OCI-LY3 (cell line): ENCODE data around the gene DISP3.

Source experiments
- H2AFZ ChIP-seq: fragments of 200-600, 300-600 bp; shearing (Covaris generic); 2 replicates; pipeline ENCODE4 v1.6.0; 2014; ENCODE audit warnings: antibody characterized with exemption, low read depth, low read length
- H3K27ac ChIP-seq: fragments of 200-600, 300-600 bp; sonication (generic); 2 replicates; pipeline ENCODE4 v1.5.1; 2014; ENCODE audit warnings: mild to moderate bottlenecking, low read length, moderate library complexity, mixed read lengths
- H3K27me3 ChIP-seq: fragments of 200-600, 300-600 bp; sonication (generic); 2 replicates; pipeline ENCODE4 v1.6.1; 2014; ENCODE audit warnings: low read depth, low read length, mixed read lengths
- H3K36me3 ChIP-seq: fragments of 200-600, 300-600 bp; sonication (generic); replicated peaks from 2 replicates; pipeline ENCODE3; 2014; ENCODE audit warnings: low read depth, low read length, mixed read lengths
- H3K4me1 ChIP-seq: fragments of 300-600, 200-600 bp; sonication (generic); 2 replicates; pipeline ENCODE4 v1.6.1; 2014; ENCODE audit warnings: low read length, mixed read lengths
- H3K4me2 ChIP-seq: fragments of 200-600, 300-600 bp; sonication (generic); 2 replicates; pipeline ENCODE4 v1.6.1; 2014; ENCODE audit warnings: low read length, mixed read lengths
- H3K4me3 ChIP-seq: fragments of 300-600, 200-600 bp; sonication (generic); 2 replicates; pipeline ENCODE4 v1.5.1; 2014; ENCODE audit warnings: antibody characterized with exemption, mild to moderate bottlenecking, low read length, moderate library complexity
- H3K79me2 ChIP-seq: fragments of 300-600, 200-600 bp; shearing (Covaris generic); 2 replicates; pipeline ENCODE4 v1.6.1; 2014; ENCODE audit warnings: mild to moderate bottlenecking, low read length, mixed read lengths
- H3K9ac ChIP-seq: fragments of 300-600, 200-600 bp; shearing (Covaris generic); 2 replicates; pipeline ENCODE4 v1.6.0; 2014; ENCODE audit warnings: mild to moderate bottlenecking, low read length, moderate library complexity
- H3K9me3 ChIP-seq: fragments of 200-600, 300-600 bp; shearing (Covaris generic); 2 replicates; pipeline ENCODE4 v1.6.1; 2014; ENCODE audit warnings: low read length, mixed read lengths; ENCODE audit not compliant: insufficient read depth
- H4K20me1 ChIP-seq: fragments of 200-600, 300-600 bp; sonication (generic); 2 replicates; pipeline ENCODE4 v1.6.1; 2016; ENCODE audit warnings: low read length, mixed read lengths; ENCODE audit not compliant: insufficient read depth
- CTCF ChIP-seq: fragments of 200-600, 300-600 bp; sonication (generic); IDR thresholded peaks from 2 replicates; pipeline ENCODE4 v1.5.1; 2014; ENCODE audit warnings: antibody characterized with exemption, low read length, low read depth
- EZH2phosphoT487 ChIP-seq: fragments of 200-600 bp; shearing (Covaris generic); IDR thresholded peaks from 2 replicates; pipeline ENCODE4 v1.6.1; 2018; ENCODE audit warnings: antibody characterized with exemption, mixed run types, low read depth

Gene DISP3

GRCh38 chr1:11471473-11471872 lies 7.5 kb upstream of the DISP3 start:
- H3K9me3 ChIP-seq, result no peaks in the 10 kb centered on the region
- H3K79me2 ChIP-seq, result no peaks in the 10 kb centered on the region
- H3K9ac ChIP-seq, result no peak overlapping the region
- no peaks in the 10 kb centered on the region for H3K4me1 ChIP-seq
- no peaks in the 10 kb centered on the region for H3K36me3 ChIP-seq
- no peak overlapping the region for H3K4me3 ChIP-seq
- no peak for TF ChIP-seq EZH2phosphoT487
- TF ChIP-seq CTCF, result no peak
- H3K27me3 ChIP-seq, result peaks cover 17% of the 10 kb centered on the region; the same call in 1 of the 2 replicates
- no peaks in the 10 kb centered on the region for H4K20me1 ChIP-seq
- no peak overlapping the region for H2AFZ ChIP-seq
- H3K4me2 ChIP-seq, result no peak overlapping the region
- H3K27ac ChIP-seq, result no peak overlapping the region

GRCh38 chr1:11472284-11472683 lies 6.7 kb upstream of the DISP3 start:
- no peak overlapping the region for H3K27ac ChIP-seq
- H3K9ac ChIP-seq, result no peak overlapping the region
- H2AFZ ChIP-seq, result no peak overlapping the region
- H3K4me1 ChIP-seq, result no peaks in the 10 kb centered on the region
- H3K4me3 ChIP-seq, result no peak overlapping the region
- no peaks in the 10 kb centered on the region for H3K36me3 ChIP-seq
- TF ChIP-seq CTCF, result no peak
- no peak for TF ChIP-seq EZH2phosphoT487
- H4K20me1 ChIP-seq, result no peaks in the 10 kb centered on the region
- H3K27me3 ChIP-seq, result peaks cover 23% of the 10 kb centered on the region
- no peak overlapping the region for H3K4me2 ChIP-seq
- no peaks in the 10 kb centered on the region for H3K79me2 ChIP-seq
- H3K9me3 ChIP-seq, result no peaks in the 10 kb centered on the region

- Histone ChIP-seq H4K20me1 (no peaks in the 10 kb centered on the region), H3K4me3 (no peak overlapping the region), H3K4me2 (no peak overlapping the region), H3K9me3 (no peaks in the 10 kb centered on the region), H3K36me3 (no peaks in the 10 kb centered on the region), H3K4me1 (no peaks in the 10 kb centered on the region), H3K27me3 (peaks cover 22% of the 10 kb centered on the region), H3K9ac (no peak overlapping the region), H3K79me2 (no peaks in the 10 kb centered on the region), H2AFZ (no peak overlapping the region), H3K27ac (no peak overlapping the region)
- TF ChIP-seq EZH2phosphoT487 (no peak), CTCF (no peak)
These were observed 6.2 kb upstream of the DISP3 start for GRCh38 chr1:11472741-11473140.

DNA sequence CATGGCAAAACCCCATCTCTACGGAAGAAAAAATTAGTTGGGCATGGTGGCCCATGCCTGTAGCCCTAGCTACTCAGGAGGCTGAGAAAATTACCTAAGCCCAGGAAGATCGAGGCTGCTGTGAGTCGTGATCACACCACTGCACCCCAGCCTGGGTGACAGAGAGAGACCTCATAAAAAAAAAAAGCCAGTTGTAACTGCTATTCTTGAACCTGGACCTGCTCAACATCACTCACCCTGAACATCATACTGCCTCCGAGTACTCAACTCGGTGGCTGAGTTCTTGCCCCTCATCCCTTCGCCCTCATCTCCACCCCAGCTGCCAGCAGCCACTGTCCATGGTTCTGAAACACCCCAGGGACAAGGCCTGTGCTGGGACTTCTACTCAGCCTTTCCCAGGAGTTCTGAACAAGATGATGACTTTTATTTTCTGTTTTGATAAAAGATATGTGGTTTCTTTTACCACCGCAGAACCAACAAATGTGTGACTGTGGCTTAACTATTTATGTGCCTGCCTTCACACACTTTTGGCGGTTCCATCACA lies 5.4 kb upstream of the DISP3 start:
- H3K4me2 ChIP-seq, result no peak overlapping the region
- no peak overlapping the region for H3K27ac ChIP-seq
- no peaks in the 10 kb centered on the region for H3K79me2 ChIP-seq
- peaks cover 20% of the 10 kb centered on the region for H3K27me3 ChIP-seq
- no peak overlapping the region for H3K4me3 ChIP-seq
- H2AFZ ChIP-seq, result no peak overlapping the region
- no peaks in the 10 kb centered on the region for H4K20me1 ChIP-seq
- no peaks in the 10 kb centered on the region for H3K36me3 ChIP-seq
- TF ChIP-seq EZH2phosphoT487 (no peak), CTCF (no peak)
- no peak overlapping the region for H3K9ac ChIP-seq
- no peaks in the 10 kb centered on the region for H3K9me3 ChIP-seq
- H3K4me1 ChIP-seq, result no peaks in the 10 kb centered on the region
